Activated CD4-positive, alpha-beta memory T cell treated with anti-CD3 and anti-CD28 coated beads for 36 hours (primary cell): ENCODE data around the gene MADCAM1. TPM values are rescaled to one million over a fixed set of nuclear protein-coding genes. Genes with fewer than 3 reads are reported as not detected.

Source experiments
- CTCF ChIA-PET: fragments of 350-600 bp; sonication (Branson Sonifier 250); formaldehyde crosslinking; loops from one replicate; lab custom pipeline; 2021; ENCODE audit warnings: antibody characterized with exemption, inconsistent platforms; lab: Charles Lee
- POLR2A ChIA-PET: fragments of 350-600 bp; sonication (Branson Sonifier 250); formaldehyde crosslinking; loops from one replicate; lab custom pipeline; 2021; ENCODE audit warnings: antibody characterized with exemption; lab: Charles Lee
- DNase-seq: peaks from one replicate; pipeline ENCODE4 v3.0.0-alpha.2; 2020
- H3K27ac Mint-ChIP-seq: one replicate; pipeline ENCODE4 v1.8.0; 2021; ENCODE audit warnings: mixed read lengths
- H3K27me3 Mint-ChIP-seq: one replicate; pipeline ENCODE4 v1.8.0; 2021; ENCODE audit warnings: mixed read lengths
- H3K36me3 Mint-ChIP-seq: one replicate; pipeline ENCODE4 v1.8.0; 2021; ENCODE audit warnings: mixed read lengths
- H3K4me1 Mint-ChIP-seq: one replicate; pipeline ENCODE4 v1.8.0; 2021; ENCODE audit warnings: low read depth, mixed read lengths
- H3K4me3 Mint-ChIP-seq: one replicate; pipeline ENCODE4 v1.8.0; 2021; ENCODE audit warnings: mild to moderate bottlenecking, mixed read lengths
- H3K9me3 Mint-ChIP-seq: one replicate; pipeline ENCODE4 v1.8.0; 2021; ENCODE audit warnings: mixed read lengths
- intact Hi-C: fragments of 100-400 bp; cut with micrococcal nuclease; formaldehyde crosslinking; loops from one replicate; pipeline ENCODE4 v1.15.1; 2023
- total RNA-seq, 2 experiments: library from RNA; stranded (reverse); gene quantifications; one replicate each; pipeline ENCODE4 v1.2.3, GENCODE V29; 2021

The MADCAM1 gene
- total RNA-seq, 2 experiments from 2014 or later: 0.22 to 0.36 TPM

DNA sequence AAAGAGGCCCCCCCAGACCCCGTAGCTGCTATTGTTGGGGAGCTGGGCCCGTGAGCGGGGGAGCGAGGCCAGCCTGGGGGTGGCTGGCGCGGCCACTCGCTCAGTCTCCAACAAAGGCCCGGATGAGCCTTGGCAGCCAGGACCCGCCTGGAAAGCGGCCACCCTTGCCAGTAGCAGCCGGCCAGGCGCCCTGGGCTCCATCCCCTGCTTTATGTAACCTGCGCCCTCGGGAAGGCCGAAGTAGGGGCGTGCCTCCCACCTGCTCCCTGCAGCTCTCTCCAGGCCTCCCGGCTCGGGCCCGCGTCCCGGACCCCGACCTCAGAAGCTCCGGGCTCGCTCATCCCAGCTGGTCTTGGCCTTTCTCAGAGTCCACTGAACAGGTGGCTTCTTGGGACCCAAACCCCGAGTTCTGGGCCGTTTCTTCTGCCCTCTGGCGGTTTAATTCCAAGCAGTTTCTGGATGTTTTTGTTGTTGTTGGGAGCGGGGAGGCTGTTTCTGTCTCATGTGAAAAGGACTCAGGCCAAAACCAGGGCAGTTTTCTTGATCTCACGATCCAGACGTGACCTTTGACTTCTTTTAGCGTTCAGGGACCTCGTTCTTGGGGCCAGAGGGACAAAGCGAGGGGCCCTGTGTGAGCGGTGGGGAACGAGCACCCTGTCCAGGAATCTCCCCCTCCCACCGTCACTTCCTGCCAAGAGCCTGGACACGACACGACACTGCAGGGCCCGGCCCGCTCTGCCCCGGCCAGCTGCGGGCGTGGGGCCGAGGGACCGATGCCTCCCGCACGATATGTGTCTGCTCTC is 36.5 kb downstream of the MADCAM1 start:
- intact Hi-C loops: loop anchor here (1.0 kb wide), 1 partner anchor 25 kb away; the partner anchor contains the start of gene TPGS1
- CTCF ChIA-PET: interaction anchor here (0.8 to 4.5 kb wide), 12 partner anchors 10 to 93 kb away, joined by 3 to 66 read pairs (median 4); partner anchors contain the start of gene TPGS1
- POLR2A ChIA-PET: interaction anchor here (0.9 to 3.4 kb wide), 5 partner anchors 11 to 451 kb away, joined by 3 to 13 read pairs (median 5); partner anchors contain the start of genes GZMM, TPGS1 and WDR18
- peak; percentile 62 for DNase-seq
- Mint-ChIP-seq H3K36me3 (peaks cover 2% of the 10 kb centered on the region), H3K4me1 (peaks cover 12% of the 10 kb centered on the region), H3K4me3 (peak overlapping the region; percentile 86), H3K9me3 (no peaks in the 10 kb centered on the region), H3K27ac (peak overlapping the region; percentile 83), H3K27me3 (peaks cover 3% of the 10 kb centered on the region)

GRCh38 chr19:533364-534058 is 37.2 kb downstream of the MADCAM1 start:
- Mint-ChIP-seq H3K27ac (no peak overlapping the region), H3K27me3 (peaks cover under 1% of the 10 kb centered on the region), H3K4me1 (peaks cover 12% of the 10 kb centered on the region), H3K36me3 (peaks cover 7% of the 10 kb centered on the region), H3K4me3 (peak overlapping the region; percentile 86), H3K9me3 (no peaks in the 10 kb centered on the region)
- ChIA-PET POLR2A (interaction anchor here (0.6 to 3.4 kb wide), 3 partner anchors 23 to 38 kb away, joined by 3 to 13 read pairs (median 11); partner anchors contain the start of gene TPGS1), CTCF (interaction anchor here (1.0 to 4.5 kb wide), 6 partner anchors 9 to 41 kb away, joined by 3 to 66 read pairs (median 8); partner anchors contain the start of gene TPGS1)
- DNase-seq: no peak
- intact Hi-C loops: loop anchor here (1.0 kb wide), 1 partner anchor 26 kb away; the partner anchor contains the start of gene TPGS1

GRCh38 chr19:534088-534487 is 37.8 kb downstream of the MADCAM1 start:
- H3K4me3 Mint-ChIP-seq: peak overlapping the region; percentile 32
- no peak overlapping the region for H3K27ac Mint-ChIP-seq
- no peaks in the 10 kb centered on the region for H3K27me3 Mint-ChIP-seq
- peaks cover 8% of the 10 kb centered on the region for H3K36me3 Mint-ChIP-seq
- ChIA-PET CTCF (interaction anchor here (2.4 to 4.5 kb wide), 2 partner anchors 15 to 23 kb away, joined by 10 to 66 read pairs; no protein-coding TSS in a partner anchor), POLR2A (no interaction called here)
- no peak for DNase-seq
- H3K4me1 Mint-ChIP-seq: peaks cover 12% of the 10 kb centered on the region
- intact Hi-C loops: no loop called here
- H3K9me3 Mint-ChIP-seq: no peaks in the 10 kb centered on the region

DNA sequence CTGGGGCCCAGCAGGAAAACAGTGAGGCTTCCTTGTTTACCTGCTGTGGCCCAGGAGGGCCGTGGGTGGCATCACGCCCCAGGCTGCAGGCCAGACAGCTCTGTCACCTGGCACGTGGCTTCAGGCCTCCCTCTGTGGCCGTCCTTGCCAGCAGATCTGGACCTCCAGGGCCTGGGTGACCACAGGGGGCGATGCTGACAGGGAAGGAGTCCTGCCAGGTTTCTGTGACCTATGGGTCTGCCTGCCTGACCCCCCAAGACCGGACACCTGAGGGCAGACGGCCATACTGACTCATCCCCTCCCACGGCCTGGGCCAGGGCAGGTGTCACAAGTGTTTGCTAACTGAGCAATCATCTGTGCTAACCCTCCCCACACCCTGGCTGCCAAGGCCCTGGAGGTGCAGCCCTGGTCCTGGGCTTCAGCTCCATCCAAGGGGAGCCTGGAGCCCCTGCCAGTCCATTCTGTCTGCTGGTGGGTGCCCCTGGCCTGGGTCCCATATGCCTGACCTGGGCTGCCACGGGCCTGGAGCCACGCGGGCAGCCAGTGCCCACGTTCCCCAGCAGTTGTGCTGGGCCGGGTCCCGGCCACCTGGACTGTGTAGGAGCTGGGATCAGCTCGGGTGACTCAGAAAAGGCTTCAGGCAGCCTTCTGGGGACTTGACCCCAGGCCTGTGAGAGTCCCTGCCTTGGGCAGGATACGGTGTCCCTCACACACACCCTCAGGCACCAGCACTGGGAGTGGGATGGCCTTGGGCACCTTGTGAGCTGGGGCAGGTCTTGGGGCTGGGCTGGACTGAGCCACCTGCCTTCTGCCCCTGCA is 38.9 kb downstream of the MADCAM1 start:
- no peak for DNase-seq
- H3K9me3 Mint-ChIP-seq: no peaks in the 10 kb centered on the region
- H3K4me1 Mint-ChIP-seq: peaks cover 12% of the 10 kb centered on the region
- intact Hi-C loops: no loop called here
- CTCF ChIA-PET: no interaction called here
- H3K27me3 Mint-ChIP-seq: no peaks in the 10 kb centered on the region
- no peak overlapping the region for H3K4me3 Mint-ChIP-seq
- H3K27ac Mint-ChIP-seq: no peak overlapping the region
- H3K36me3 Mint-ChIP-seq: peaks cover 8% of the 10 kb centered on the region
- POLR2A ChIA-PET: no interaction called here

DNA sequence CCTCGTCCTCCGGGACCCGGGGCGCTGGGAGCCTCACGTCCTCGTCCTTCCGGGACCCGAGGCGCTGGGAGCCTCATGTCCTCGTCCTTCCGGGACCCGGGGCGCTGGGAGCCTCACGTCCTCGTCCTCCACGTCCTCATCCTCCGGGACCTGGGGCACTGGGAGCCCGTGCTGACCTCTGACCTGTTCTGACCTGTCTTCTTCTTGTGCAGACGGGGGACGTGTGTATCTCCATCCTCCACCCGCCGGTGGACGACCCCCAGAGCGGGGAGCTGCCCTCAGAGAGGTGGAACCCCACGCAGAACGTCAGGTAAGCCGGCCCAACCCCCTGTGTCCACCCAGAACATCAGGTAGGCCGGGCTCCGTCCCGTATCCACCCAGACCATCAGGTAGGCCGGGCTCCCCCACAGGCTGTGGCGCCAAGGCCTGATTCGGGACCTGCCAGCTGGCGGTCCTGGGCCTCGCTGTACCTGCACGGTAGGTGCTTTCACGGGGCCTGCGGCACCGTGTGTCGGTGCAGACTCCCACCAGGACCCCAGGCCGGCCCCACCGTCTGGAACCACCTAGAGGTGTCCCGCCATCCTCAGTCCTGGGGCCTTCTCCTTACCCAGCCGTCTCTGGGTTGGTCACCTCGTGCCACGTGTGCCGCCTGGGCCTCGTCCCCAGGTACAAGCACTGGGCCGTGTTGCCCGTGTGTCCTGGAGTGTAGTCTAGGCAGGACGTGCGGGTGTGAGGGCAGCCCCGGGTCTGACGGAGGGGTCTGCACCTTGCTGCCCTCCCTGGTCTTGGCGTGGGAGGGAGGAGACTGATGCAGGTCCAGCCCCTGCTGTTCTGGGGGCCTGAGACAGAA is 40.0 kb downstream of the MADCAM1 start:
- no peak for DNase-seq
- ChIA-PET CTCF (interaction anchor here (0.6 kb wide), 1 partner anchor 109 kb away, joined by 4 read pairs; no protein-coding TSS in a partner anchor), POLR2A (no interaction called here)
- intact Hi-C loops: no loop called here
- H3K9me3 Mint-ChIP-seq: no peaks in the 10 kb centered on the region
- no peak overlapping the region for H3K4me3 Mint-ChIP-seq
- peaks cover 8% of the 10 kb centered on the region for H3K36me3 Mint-ChIP-seq
- peaks cover 12% of the 10 kb centered on the region for H3K4me1 Mint-ChIP-seq
- no peak overlapping the region for H3K27ac Mint-ChIP-seq
- H3K27me3 Mint-ChIP-seq: no peaks in the 10 kb centered on the region

- H3K27me3 Mint-ChIP-seq: no peaks in the 10 kb centered on the region
- no peak overlapping the region for H3K4me3 Mint-ChIP-seq
- intact Hi-C loops: no loop called here
- no peak overlapping the region for H3K27ac Mint-ChIP-seq
- DNase-seq: no peak
- ChIA-PET POLR2A (no interaction called here), CTCF (interaction anchor here (0.6 to 1.0 kb wide), 2 partner anchors 27 to 108 kb away, joined by 3 to 4 read pairs; no protein-coding TSS in a partner anchor)
- peaks cover 12% of the 10 kb centered on the region for H3K4me1 Mint-ChIP-seq
- H3K9me3 Mint-ChIP-seq: no peaks in the 10 kb centered on the region
- H3K36me3 Mint-ChIP-seq: peaks cover 8% of the 10 kb centered on the region
These were observed 40.7 kb downstream of the MADCAM1 start for GRCh38 chr19:536881-537404.

- CTCF ChIA-PET: no interaction called here
- Mint-ChIP-seq H3K36me3 (peaks cover 8% of the 10 kb centered on the region), H3K4me1 (peaks cover 13% of the 10 kb centered on the region), H3K27me3 (no peaks in the 10 kb centered on the region), H3K9me3 (no peaks in the 10 kb centered on the region), H3K27ac (no peak overlapping the region), H3K4me3 (no peak overlapping the region)
- POLR2A ChIA-PET: no interaction called here
- intact Hi-C loops: no loop called here
- DNase-seq: no peak
These were observed 42.5 kb downstream of the MADCAM1 start for GRCh38 chr19:538641-539428.

- H3K27ac Mint-ChIP-seq: no peak overlapping the region
- CTCF ChIA-PET: no interaction called here
- DNase-seq: no peak
- peaks cover 18% of the 10 kb centered on the region for H3K4me1 Mint-ChIP-seq
- peaks cover 8% of the 10 kb centered on the region for H3K36me3 Mint-ChIP-seq
- no peak overlapping the region for H3K4me3 Mint-ChIP-seq
- no peaks in the 10 kb centered on the region for H3K9me3 Mint-ChIP-seq
- POLR2A ChIA-PET: no interaction called here
- intact Hi-C loops: no loop called here
- no peaks in the 10 kb centered on the region for H3K27me3 Mint-ChIP-seq
These were observed 43.2 kb downstream of the MADCAM1 start for GRCh38 chr19:539429-540030.

DNA sequence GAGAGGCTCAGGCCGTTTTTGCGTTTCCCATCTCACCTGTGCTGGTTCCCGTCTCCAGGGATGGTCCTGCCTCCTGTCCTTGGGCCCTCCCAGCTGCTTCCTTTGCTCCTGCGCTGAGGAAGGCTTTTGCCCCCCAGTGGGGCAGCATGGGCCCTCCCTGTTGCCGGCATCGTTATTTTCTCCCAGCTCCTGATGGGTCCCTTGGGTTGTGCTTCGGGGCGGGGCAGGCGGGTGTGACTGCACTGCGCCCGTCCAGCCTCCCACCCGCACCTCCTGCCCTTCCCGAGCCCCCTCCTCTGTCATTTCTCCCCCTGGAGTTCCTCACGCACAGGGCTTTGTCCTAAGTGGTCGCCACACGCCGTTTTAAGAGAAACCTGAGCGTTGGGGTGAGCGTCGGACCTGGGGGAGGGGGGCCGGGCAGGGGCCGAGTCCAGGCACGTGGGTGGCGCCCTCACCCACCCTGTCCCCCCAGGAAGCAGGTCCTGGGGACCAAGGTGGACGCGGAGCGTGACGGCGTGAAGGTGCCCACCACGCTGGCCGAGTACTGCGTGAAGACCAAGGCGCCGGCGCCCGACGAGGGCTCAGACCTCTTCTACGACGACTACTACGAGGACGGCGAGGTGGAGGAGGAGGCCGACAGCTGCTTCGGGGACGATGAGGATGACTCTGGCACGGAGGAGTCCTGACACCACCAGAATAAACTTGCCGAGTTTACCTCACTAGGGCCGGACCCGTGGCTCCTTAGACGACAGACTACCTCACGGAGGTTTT is 44.8 kb downstream of the MADCAM1 start:
- H3K4me3 Mint-ChIP-seq: no peak overlapping the region
- intact Hi-C loops: no loop called here
- H3K9me3 Mint-ChIP-seq: no peaks in the 10 kb centered on the region
- H3K27me3 Mint-ChIP-seq: no peaks in the 10 kb centered on the region
- ChIA-PET POLR2A (no interaction called here), CTCF (no interaction called here)
- peaks cover 8% of the 10 kb centered on the region for H3K36me3 Mint-ChIP-seq
- H3K4me1 Mint-ChIP-seq: peaks cover 20% of the 10 kb centered on the region
- no peak overlapping the region for H3K27ac Mint-ChIP-seq
- DNase-seq: no peak
